NCI-H1105 (cell line): ENCODE measurements around the gene F5.

Experiments used
- DNase-seq: peaks from one replicate; lab custom pipeline; 2025; lab: John Stamatoyannopoulos, UW

F5 gene

DNA sequence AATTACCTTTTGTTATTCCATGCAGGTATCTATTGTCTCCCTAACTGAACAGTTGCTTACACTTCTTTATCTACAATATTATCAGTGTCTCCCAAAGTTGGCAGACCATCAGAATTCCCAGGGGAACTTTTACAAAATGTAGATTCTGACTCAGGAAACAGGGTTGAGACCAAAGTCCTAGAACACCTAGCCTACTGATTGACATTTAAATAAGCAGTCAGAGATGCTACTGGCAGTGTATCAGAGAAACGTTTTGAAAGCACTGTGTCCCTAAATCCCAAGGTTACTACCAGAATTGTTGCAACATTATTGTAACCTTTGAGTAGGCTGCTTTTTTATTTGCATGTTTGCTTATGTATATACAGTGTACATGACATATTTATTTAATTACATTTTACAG, 1.8 kb upstream of the F5 start:
- no peak for DNase-seq

DNA sequence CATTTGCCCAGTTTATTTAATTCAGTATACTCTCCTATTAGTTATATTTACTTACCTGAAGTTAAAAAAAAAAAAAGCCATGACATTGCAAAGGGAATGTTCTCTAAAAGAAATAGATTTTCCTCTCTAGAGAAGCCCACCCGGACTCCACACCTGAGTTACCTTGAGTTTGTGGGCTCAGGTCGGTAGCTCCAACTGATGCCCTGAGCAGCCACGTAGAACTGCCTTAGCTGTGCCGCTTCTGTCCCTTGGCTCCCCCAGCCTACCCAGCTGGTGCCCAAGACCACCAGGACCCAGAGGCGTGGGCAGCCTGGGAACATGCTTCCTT, 250 bp downstream of the F5 start:
- no peak for DNase-seq

DNA sequence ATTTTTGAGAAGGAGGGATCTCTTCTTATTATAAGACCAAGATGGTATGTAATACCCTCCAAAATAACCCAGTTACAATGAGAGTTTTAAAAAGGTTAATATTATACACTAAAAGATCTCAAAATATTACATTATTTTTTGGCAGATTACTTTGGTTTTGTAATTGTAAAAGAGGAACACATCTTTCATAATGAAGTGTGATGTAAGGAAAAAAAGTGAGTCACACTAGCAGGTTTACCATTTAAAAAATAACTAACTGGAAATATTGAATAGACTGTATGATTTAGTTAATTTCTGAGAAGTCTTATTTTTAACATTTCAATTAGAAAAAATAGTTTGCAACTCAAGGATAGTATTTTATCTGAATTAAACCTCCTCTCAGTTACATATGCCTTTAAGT, 1.1 kb downstream of the F5 start:
- DNase-seq: no peak

DNA sequence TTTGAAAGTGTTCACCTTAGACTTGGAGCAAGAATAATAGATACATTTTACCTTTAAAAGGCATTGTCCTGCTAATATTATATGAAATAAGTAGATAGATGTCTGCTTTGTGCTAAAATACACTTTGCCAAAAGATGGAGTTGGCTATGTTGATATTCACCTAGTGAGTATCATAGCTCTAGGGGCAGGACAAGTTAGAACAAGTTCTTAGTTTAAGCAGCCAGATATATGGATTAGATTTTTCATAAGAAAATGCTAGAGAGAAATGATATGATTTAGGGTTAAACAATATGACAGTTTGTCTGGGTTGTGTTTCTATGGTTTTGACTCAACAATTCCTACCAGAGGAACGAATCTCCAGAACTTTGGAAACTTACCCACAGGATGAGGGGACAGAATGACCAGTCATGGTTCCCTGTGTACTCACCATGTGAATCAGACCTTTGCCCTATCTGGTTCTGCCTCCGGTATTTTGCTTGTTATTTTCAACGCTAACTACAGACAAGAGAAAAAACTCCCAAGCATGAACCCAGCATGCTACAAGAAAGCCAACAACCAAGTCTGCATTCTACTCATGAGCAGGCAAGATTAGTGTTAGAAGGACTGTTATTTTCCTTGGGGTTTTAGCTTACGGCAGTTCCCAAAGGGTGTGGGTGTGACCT, 1.7 kb downstream of the F5 start:
- no peak for DNase-seq

DNA sequence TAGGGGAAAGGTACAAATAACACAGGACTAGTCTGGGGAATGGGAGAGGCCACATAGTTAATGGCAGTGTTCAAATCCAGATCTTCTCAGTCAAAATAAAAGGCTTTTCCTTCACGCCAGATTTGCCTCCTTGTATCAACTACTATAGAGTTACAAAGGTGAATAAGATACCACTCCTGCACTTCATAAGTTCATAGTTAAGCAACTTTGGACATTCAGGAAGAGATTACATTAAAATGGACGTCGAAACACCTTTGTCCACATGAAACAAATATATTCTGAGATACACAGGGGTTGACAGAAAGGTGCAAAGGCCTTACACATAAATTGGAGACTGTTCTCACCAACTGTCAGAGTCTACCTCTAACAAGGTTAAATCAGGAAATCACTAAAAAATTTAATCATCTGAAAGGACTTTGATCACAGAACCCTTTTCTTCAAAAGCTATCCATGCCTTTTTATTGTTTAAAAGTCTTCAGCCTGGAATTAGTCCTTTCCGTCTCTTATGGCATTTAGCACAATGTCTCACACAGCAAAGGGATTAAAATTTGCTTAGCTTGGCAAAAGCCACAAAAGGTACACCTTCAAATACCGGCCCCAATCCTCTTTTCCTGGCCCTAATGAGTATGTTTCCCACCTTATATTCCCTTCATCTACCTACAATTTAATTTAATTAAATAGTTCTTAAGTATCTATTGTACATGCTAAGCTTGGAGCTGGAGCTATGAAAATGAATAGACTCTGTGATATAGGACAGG, 8.1 kb downstream of the F5 start:
- DNase-seq: no peak

DNA sequence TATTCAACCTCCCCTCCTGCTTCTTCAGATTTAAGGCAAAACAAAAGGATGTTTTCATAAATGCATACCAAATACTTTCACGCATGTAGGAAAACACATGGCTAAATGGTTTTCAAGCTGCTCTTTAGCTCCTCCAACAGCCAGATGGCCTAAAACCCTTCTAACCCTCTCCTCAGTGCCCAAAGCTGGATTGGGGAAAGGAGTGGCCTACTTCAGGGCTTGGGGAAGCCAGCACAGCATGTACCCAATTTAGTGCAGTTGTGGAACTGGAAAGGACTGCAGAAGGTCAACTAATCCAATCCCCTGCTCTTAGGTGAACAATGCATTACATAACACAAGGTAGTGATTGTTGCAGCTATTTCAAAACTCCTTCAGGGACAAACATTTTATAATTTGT, 9.3 kb downstream of the F5 start:
- DNase-seq: no peak

DNA sequence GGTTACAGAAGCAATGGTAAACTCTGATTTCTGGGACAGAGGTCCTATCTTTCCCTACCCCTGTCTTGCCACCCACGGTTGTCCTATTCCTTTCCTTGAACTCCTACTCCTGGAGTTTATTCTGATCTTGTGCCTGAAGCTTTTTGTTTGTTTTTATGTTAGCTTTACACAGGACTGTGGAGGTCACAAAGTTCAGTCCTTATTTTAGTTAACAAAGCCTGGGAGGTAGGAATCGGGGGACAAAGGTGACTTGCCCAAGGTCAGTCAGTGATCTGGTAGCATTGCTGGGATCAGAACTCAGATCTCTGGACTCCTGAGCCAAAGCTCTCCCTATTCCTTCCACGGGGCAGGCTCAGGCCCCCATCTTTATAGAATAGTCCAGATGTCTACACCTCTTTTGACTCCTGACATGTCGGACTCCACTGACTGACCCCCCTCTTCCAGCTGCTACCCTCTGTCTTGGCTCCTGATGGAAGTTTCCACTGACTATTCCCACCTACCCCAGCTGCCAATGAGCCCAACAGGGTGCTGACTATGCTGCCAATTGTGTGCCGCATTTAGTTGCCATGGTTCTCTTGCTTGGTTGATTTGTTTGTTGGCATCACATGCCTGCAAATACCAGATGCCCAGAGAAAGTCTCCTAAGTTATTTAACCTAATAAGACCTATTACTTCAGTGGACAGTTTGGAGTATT, 9.9 kb downstream of the F5 start:
- no peak for DNase-seq

DNA sequence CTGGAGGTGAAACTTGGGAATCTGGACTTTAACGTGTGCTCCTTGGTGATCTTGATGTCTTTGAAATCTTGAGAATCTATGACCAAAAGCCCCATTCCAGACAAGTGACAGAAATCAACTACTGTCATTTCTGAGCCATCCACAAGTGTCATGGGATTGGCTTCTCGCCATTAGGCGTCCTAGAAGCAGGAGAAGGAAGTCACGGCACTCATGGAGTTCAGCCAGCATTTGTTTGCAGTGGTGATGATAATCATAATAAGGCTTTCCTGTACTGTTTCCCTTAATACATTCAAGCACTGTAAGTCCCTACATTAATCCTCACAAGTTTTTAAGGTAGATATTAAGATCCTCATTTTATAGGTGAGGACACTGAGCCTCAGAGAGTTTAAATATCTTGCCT, 11.9 kb downstream of the F5 start:
- DNase-seq: no peak

DNA sequence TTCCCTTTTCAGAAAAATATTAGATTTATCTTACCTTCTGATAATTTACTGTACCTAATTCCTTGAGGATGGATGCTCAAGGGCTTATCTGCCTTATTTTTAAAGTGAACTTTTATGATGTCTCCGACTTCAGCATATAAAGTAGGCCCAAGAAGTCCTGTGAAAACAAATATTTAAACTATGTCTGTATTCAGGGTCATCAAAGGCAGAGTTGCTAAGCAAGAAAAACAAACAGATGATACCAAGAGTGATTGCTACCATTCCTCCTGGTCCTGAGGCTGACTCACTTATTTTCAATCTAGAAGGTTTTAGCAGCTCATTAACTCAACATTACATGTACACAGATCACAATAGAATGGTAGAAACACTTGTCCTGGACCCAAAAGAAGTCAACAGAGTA, 14.1 kb downstream of the F5 start:
- no peak for DNase-seq

DNA sequence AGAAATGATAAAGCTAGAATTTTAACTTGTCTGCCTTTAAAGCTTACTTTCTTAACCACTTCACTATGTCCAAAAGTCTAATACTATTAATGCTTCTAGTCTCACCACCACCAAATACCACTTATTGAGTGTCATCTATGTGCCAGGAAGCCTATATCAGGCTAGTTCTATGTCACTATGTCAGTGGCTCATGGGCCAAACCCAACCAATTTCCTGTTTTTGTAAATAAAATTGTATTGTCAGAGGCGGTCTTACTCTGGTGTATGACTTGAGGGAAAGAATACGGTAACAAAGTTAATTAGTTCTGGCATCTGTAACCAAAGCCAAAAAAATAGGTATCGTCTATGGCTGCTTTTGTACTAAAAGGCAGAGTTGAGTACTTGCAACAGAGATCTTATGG, 14.8 kb downstream of the F5 start:
- no peak for DNase-seq

DNA sequence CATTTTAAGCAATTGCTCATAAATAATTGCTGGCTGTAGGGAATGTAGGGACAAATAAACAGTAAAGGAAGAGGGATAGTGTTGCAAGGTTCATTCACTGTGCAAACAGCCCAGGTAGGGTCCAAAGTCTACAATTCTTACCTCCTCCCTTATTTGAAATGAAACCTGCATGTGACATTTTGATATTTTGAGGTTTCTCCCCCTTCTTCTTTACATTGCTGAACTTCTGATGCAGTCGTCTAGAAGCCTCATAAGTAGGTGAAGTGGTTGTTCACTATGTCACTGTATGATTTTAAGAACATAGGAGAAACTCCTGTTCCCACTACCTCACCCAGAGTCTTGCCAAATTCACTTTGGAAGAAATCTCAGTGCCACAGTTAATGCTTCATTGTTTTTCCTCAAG, 16.1 kb downstream of the F5 start:
- no peak for DNase-seq

DNA sequence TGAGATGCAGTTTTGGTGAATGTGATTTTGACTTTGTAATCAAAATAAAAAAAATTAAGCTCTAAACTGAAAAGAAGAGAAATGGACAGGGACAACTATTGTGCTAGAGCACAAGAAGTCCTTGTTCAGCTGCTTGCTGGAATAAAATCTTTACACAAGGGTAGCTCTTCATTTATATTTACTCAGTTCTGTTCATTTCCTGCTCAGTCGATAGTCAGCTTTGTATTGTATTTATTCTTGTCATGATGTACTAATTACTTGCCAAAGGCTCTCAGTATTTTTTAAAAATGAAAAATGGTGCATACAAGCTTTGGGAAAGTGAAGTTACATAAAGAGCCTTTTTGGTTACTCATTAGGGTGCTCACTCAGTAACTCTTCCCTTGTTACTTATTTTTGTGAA, 17.8 kb downstream of the F5 start:
- no peak for DNase-seq

DNA sequence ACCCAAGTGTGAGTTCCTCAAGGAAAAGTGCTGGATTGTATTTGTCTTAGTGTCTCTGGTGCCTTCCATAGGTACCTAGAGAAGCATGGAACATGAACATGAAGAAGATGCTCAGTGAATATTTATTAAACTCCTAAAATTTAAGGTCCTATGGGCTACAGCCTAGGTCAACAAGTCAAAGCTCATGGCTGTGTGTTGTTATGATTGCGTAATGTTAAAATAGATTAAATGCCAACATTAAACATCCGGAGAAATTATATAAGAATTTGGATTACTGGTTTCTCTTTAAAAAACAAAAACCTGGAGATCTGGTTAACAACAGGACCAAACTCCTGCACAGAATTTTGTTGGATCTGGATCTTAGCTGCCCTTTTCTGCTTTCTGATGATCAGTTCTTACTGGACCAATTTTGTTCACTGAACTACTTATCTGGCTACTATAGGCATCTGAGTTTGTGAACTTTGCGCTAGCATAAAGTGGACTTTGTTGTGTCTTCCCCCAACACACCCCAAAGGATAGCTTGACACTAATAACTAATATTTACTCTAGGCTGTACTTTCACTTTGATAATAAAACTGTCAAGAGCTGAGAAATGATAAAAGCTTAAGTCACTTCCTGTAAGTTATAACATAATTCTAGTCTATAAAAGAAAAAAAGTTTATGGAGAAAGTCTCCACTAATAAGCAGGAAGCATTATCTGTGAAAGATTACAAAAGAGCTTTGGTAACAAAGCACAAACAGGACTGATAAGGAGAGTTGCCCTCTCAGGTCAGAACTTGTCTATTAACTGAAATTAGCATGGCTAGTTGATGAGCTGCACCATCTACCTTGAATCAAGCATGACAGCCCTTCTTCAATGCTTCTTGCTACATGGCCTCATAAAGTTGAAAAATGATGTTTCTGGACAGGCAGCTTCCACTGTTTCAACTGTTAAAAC, 20.7 kb downstream of the F5 start:
- no peak for DNase-seq

DNA sequence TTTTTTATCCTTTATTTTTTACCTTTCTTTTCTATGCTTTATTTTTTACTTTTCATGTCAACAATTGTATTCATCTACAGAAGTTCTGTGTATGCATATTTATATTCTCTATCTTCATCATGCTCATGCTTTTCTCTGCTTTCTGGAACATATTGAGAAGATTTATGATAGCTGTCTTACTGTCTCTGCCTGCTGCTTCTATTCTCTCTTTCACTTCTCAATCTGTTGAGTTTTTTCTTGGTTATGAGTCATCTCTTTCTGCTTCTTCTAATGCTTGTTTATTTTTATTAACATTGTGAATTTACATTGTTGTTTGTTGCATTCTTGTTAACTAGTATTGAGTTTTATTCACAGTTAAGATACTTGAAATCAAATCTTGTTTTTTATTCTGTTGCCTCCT, 22.6 kb downstream of the F5 start:
- DNase-seq: no peak

DNA sequence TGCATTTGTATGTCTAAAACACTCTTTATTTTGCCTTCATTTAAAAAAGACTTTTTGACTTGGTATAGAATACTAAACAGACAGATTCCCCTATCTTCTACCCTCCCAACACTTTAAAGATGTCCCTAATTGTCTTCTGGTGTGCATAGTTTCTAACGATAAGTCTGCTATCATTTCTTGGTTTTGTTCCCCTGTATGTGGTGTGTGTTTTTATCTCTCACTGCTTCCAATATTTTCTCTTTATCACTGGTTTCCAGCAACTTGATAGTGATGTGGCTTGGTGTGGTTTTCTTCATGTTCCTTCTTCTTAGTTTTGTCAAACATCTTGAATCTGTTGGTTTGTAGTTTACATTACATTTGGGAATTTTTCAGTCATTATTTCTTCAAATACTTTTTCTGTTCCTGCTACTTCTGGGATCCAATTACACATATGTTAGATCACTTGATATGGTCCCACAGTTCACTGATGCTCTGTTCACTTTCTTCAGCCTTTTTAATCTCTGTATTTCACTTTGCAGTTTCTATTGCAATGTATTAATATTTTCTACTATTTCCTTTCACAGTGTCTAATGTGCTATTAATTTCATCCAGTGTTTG, 23.2 kb downstream of the F5 start:
- DNase-seq: no peak

DNA sequence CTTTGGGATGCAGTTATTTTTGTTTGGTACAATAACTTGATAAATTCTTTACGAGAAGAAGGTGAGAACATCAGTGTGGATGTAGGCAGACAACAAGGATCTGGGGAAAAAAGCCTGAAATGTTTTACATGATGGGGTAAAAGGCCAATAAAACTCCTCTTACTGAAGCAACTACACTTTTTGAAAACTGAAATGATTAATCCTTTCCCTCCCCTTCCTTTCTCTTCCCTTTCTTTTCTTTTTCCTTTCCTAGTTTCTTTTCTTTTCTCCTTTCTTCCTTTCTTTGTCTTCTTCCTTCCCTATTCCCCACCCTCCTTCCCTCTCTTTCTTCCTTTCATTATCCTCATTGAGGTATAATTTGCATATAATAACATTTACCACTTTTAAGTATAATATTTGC, 24.6 kb downstream of the F5 start:
- DNase-seq: no peak

DNA sequence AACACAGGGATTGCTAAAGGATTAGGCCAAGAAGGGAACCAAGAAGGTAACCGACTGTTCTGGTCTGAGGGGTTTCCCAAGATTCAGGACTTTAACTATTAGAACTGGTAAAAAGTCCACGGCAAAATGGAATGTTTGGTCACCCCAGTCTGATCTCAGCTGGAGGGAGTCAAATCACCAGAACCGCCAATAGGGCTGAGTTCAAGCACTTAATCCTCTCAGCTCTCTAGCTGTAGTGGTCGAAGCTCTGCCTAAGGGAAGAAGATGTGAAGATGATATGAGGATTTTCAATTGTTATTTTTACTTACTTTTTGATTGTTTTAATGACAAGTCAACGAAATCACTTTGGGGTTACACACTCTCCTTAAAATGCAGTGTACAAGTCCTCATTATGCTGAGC, 29.1 kb downstream of the F5 start:
- DNase-seq: no peak

DNA sequence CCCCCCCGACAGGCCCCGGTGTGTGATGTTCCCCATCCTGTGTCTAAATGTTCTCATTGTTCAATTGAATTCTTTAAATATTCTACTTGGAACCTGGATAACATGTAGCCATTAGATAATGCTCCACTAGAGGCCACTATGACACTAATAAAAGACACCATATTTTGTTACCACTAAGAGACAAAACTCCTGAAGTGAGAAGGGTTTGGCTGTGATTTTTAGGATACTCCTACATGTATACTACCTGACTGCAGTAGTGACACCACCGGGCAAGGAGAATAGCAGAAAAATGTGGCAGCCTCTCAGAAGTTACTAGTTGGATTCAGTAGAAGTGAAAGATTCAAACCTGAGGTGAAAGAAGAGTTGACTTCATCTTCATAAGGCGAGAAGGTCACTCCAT, 36.0 kb downstream of the F5 start:
- DNase-seq: peak; percentile 29

DNA sequence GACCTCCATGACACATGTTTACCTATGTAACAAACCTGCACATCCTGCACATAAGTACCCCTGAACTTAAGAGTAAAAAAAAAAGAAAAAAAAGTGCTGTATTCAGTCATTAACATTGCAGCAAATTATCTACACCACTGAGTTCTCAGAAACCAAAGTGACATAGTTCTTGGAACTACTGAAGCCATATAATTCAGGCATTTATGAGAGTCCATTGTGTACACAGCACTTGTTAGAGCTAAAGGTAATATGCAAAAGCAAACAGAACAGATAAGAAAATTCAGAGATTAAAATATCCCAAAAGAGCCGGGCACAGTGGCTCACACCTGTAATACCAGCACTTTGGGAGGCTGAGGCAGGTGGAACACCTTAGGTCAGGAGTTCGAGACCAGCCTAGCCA, 38.0 kb downstream of the F5 start:
- no peak for DNase-seq

DNA sequence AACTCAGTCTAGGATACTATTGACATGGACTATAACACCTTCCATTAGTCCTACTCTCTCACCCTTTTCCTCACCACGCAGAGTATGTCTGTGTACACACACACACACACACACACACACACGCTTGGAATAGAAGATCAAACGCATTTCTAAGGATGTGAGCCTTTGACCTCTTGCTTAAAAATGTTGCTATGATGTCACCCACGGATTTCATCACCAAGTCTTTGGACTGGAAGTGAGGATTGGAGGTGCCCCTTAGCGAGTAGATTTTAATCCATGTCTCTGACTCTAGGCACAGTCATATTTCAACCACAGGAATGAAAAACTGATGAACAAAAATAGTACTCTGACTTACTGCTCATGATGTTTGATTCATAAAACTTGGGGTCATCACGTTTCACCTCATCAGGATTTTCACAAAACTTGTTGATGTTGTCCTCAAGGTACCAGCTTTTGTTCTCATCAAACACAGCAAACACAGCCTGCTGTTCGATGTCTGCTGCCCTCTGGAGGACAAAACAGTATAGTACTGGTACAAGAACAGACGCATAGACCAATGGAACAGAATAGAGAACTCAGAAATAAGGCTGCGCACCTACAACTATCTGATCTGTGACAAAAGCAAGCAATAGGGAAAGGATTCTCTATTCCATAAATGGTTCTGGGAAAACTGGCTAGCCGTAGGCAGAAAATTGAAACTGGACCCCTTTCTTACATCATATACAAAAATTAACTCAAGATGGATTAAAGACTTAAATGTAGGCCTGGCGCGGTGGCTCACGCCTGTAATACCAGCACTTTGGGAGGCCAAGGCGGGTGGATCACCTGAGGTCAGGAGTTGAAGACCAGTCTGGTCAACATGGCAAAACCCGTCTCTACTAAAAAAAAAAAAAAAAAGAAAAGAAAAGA, 39.9 kb downstream of the F5 start:
- DNase-seq: peak; percentile 75

DNA sequence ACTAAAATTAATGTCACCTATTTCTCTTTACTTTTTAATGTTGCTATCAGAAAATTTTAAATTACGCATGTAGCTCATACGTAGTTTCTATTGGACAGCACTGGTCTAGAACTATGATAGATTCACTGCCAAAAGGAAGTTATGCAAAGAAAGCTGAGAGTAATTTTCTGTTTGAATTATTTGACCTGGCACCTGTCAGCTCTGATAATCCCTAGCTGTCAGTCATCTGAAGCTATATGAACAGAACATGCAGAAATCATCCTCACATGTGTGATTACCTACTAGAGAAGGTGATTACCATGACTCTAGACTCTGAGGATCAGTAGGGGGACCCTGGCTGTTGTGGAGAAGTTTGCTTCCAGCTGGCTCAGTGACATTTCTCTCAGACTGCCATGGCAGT, 40.8 kb downstream of the F5 start:
- DNase-seq: no peak
